Stimulated activated CD4-positive, alpha-beta T cell treated with anti-CD3 and anti-CD28 coated beads, Interleukin-4, amount 100 ng/mL, for 48 hours (primary cell): ENCODE data around the gene RIMBP2.
"Not testable (repeated sequence)": the region's sequence is repeated elsewhere in the genome, so short reads cannot be mapped to it uniquely, and the experiment has no call there.

Experiments
- DNase-seq, 2 donors: peaks; one replicate each; pipeline ENCODE4 v3.0.0-alpha.2; 2020; ENCODE audit warnings: low read depth in 2 of 2

Gene RIMBP2

GRCh38 chr12:130715998-130716968, at the start of gene RIMBP2:
Gene RIMBP2, minus strand, starts transcription at chr12:130716299. Its CDS starts 237,286 bp downstream, at chr12:130479013.
- no peak for DNase-seq

- DNase-seq, result no peak
These were observed 49.1 kb upstream of the RIMBP2 start for GRCh38 chr12:130765186-130765659.

DNA sequence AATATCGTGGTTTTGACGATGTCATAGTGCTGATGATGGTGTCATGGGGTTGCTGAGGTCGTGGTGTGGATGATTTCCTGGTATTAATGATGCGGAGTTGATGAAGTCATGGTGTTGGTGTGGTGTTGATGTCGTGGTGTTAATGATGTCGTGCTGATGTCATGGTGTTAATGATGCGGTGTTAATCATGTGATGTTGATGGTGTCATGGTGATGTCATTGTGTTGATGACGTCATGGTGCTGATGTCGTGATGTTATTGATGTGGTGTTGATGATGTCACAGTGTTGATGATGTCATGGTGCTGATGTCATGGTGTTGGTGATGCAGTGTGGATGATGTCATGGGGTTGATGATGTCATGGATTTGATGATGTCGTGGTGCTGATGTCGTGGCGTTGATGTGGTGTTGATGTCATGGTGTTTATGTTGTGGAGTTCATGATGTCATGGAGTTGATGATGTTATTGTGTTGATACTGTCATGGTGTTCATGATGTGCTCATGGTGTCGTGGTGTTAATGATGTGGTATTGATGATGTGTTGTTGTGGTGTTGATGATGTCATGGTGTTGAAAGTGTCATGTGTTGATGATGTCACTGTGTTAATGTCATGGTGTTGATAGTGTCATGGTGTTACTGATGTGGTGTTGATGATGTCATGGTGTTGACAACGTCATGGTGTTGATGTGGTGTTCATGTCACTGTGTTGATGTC, 48.5 kb upstream of the RIMBP2 start:
- DNase-seq, result peak in 1 of 2 donors; percentile 38

- no peak for DNase-seq
These were observed 48.0 kb upstream of the RIMBP2 start for GRCh38 chr12:130764073-130764472.

GRCh38 chr12:130762319-130762675, 46.2 kb upstream of the RIMBP2 start:
- no peak for DNase-seq

- peak; percentile 52 to 59 for DNase-seq
These were observed 45.6 kb upstream of the RIMBP2 start for GRCh38 chr12:130761537-130762318.

DNA sequence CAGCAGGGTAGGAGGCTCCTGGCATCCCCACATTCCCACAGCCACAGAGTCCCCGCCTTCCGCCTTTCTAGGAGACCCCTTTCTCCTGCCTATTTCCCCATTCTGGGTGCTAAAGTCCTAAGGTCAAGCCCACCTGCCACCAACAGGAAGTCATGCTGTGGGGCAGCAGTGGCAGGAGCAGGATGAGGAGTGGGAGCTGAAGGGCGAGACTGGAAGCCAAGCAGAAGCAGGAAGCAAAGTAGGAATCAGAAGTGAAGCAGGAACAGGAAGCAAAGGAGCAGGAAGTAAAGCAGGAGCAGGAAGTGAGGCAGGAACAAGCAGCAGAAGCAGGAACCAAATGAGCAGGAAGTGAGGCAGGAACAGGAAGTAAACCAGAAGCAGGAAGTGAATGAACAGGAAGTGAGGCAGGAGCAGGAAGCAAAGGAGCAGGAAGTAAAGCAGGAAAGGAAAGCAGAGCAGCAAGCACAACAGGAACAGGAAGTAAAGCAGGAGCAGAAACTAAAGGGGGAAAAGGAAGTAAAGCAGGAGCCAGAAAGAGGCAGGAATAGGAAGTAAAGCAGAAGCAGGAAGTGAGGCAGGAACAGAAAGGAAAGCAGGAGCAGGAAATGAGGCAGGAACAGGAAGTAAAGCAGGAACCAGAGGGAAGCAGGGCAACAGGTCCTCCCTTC, 38.3 kb upstream of the RIMBP2 start:
- no peak for DNase-seq

GRCh38 chr12:130752692-130753230, 36.7 kb upstream of the RIMBP2 start:
- DNase-seq, result no peak

DNA sequence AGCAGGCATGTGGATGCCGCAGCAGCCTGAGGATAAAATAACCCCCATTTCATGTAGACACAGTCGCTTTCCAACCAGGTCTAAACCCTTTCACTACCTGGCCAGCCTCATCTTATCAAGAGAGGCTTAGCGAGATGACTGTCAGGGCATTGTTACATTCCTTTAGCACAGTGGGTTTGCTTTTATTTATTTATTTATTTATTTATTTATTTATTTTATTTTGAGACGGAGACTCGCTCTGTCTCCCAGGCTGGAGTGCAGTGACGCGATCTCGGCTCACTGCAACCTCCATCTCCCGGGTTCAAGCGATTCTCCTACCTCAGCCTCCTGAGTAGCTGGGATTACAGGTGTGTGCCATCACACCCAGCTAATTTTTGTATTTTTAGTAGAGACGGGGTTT, 35.9 kb upstream of the RIMBP2 start:
- not testable (repeated sequence) for DNase-seq

DNA sequence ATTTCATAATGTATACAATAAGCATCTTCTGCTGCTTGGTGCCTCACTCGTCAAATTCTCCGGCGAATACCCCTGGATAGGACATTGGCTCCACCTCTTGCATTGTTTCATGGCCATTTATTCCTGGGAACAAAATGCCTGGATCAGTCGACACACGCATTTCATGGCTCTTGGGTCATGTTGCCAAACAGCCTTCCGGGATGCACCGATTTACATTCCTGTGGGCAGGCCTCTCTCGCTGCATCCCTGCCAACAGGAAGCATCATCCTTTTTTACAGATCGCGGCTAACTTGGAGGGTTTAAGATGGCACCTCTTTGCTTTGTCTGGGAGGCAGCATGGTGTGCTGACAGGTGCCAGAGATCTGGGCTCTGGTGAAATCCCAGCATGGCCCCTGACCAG, 32.7 kb upstream of the RIMBP2 start:
- DNase-seq, result no peak

DNA sequence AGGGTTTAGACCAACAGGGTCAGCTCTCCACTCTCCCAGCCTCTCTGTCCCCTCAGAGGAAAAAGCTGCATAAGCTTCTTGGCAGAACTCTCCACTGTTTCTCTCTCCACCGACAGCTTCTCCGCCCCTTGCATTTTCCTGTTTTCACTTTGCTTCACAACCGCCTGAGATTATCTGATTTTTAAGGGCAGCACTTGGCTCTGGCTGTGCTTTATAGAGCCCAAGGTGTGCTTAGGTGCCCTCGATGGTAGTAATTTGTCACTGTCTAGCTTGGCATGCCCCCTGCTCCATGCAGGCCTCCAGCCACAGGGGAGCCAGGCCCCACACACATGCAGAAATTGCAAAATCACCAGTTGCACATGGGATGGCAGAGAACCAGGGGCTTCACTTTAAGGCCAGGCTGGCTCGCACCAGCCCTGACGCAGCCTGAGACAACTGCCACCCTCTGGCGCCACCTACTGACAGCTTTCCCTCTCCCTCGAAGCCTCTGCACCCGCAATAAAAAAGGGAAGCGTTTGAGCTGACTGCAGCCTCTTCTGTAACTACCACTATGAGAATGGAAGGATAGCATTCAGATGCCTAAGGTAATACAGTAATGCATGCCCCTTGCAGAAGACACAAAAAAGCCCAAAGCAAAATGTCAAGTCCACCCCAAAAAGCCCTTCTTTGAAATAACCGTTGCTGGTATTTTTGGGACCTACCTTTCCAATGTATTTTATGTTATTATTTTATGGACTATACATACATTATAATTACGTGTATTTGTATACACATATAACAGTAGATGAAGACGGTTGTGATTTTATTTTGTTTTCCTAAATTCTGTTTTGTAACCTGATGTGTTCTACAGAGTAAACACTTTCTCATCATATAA, 32.0 kb upstream of the RIMBP2 start:
- DNase-seq, result peak; percentile 67 to 82

DNA sequence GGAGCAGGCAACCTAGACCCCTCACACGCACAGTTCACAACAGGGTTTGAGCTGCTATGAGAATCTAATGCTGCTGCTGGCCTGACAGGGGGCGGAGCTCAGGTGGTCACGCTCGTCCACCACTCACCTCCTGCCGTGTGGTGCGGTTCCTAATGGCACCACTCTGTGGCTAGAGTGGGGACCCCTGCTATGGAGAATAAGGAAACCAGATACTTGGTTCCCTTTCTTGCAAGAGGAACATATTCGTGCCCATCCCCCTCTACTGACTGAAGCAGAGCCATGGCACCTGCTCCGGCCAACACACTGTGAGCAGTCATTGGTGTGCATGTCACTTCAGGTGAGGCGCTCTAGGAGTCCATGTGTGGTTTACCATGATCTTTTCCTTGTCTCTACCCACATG, 30.4 kb upstream of the RIMBP2 start:
- no peak for DNase-seq

DNA sequence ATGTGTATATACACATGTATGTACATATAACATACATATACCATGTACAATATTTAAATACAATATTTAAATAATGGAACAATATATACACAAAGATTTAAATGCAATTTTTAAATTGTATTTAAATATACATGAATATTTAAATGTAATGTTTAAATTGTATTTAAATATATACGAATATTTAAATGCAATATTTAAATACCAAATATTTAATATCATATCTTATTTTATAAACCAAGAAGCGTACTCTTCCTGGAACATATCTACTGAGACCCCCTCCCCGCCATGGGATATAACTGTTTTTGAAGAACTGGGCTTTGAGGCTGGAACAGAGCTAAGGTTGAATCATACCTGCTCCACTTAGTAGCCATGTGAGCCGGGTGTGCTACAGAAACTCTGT, 29.8 kb upstream of the RIMBP2 start:
- DNase-seq, result no peak

GRCh38 chr12:130744274-130744673, 28.2 kb upstream of the RIMBP2 start:
- DNase-seq, result no peak

GRCh38 chr12:130743606-130744005, 27.5 kb upstream of the RIMBP2 start:
- DNase-seq, result no peak

GRCh38 chr12:130743176-130743575, 27.1 kb upstream of the RIMBP2 start:
- DNase-seq, result no peak

GRCh38 chr12:130742716-130743115, 26.6 kb upstream of the RIMBP2 start:
- DNase-seq, result no peak

DNA sequence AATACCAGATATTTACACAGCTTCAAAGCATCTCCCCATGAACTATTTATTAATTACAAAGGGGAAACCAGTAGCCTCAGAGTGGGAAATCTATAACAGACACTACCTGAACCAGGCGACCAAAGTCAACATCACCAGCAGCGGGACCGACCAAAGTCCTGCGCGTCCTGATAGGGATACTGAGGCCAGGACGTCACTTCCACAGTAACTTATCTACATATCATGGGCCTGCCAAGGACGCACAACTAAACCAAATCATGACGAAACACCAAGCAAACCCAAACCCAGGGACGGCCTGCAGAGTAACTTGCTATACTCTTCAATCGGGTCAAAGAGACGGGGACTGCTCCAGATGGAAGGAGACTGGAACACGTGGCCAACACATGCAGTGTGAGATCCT, 26.0 kb upstream of the RIMBP2 start:
- no peak for DNase-seq

DNA sequence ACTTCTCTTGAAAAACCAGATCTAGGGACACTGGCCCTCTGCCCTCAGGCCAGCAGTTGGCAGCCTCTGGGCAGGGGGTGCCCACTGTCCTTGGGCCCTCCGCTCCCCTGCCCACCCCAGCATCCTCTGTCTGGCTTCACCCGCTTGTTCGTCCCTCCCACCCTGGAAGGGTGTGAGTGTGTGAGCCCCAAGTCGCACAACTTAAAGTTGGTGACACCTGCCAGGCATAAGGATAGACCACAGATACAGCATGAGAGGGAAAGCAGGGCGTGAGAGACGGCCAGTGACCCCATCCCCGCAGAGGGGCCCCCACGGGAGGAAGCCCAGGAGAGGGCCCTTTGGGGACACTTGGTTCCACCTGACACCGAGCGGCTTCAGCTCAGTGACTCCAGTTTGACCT, 23.5 kb upstream of the RIMBP2 start:
- DNase-seq, result no peak

GRCh38 chr12:130738403-130738802, 22.3 kb upstream of the RIMBP2 start:
- DNase-seq, result not testable (repeated sequence)
